ENCODE data around the gene EIF3D. TPM values are rescaled to one million over a fixed set of nuclear protein-coding genes. Genes with fewer than 3 reads are reported as not detected.

The EIF3D gene
- total and polyA plus RNA-seq, 9 of the 15 experiments (the other 6 are each of a cell fraction or from before 2014, with no cell fraction given): 191 to 422 (median 279) TPM

DNA sequence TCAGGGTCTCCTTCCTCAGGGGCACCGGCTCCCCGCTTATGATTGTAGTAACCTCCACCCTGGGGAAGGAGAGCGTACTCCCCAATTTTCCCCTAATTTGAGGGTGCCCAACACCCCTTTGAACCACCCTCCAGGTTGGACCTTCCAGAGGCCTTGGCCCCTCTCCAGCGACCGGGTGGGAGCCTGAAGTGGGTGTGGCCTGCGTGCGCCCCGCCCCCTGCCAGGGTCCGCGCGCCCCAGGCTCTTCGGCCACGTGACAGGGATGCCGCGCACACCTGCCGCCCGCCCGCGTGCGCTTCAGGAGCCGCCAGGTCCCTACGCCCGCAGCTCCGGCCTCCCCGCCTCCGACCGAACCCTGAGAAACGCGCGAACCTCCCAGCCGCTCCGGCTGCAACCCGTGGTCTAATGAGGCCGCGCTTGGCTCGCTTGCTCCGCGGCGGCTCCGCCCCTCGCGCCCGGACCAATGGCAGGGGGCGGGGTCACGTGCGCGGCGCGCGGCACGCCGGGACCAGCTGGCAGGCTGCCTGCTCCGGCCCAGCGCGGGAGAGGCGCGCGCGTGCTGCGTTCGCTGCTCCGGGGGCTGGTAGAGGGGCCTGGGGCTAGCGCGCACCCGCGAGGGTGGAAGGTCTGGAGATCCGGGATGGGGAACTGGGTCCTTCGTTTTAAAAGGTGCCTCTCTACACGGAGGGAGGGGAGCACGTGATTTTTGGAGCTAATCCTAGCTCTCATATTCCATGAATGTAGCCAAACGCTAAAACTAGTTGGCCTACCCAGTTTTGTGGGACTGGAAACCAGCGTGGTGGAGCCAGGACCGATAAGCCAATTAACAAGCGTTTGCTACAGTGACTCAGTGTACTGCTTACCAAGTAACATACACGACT lies 22.1 kb downstream of the EIF3D start, which contains the start of gene FOXRED2 (continued):
- TF ChIP-seq, protein P1, sequence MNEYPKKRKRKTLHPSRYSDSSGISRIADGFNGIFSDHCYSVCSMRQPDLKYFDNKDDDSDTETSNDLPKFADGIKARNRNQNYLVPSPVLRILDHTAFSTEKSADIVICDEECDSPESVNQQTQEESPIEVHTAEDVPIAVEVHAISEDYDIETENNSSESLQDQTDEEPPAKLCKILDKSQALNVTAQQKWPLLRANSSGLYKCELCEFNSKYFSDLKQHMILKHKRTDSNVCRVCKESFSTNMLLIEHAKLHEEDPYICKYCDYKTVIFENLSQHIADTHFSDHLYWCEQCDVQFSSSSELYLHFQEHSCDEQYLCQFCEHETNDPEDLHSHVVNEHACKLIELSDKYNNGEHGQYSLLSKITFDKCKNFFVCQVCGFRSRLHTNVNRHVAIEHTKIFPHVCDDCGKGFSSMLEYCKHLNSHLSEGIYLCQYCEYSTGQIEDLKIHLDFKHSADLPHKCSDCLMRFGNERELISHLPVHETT (CRISPR knock-in tag; conservative IDR thresholded peaks at IDR 0.05 in 1 of 2, IDR thresholded peaks at IDR 0.05 in 1 of 2): peak in 1 of 2 experiments; percentile 53; a peak in 2 of 4 replicates
- TF ChIP-seq RBBP5 (IDR thresholded peaks at IDR 0.05; ENCODE audit: borderline replicate concordance, insufficient read depth, low read length, poor library complexity, severe bottlenecking): peak; percentile 11
- TF ChIP-seq NCOA6 (IDR thresholded peaks at IDR 0.05): no peak
- TF ChIP-seq, protein P2, sequence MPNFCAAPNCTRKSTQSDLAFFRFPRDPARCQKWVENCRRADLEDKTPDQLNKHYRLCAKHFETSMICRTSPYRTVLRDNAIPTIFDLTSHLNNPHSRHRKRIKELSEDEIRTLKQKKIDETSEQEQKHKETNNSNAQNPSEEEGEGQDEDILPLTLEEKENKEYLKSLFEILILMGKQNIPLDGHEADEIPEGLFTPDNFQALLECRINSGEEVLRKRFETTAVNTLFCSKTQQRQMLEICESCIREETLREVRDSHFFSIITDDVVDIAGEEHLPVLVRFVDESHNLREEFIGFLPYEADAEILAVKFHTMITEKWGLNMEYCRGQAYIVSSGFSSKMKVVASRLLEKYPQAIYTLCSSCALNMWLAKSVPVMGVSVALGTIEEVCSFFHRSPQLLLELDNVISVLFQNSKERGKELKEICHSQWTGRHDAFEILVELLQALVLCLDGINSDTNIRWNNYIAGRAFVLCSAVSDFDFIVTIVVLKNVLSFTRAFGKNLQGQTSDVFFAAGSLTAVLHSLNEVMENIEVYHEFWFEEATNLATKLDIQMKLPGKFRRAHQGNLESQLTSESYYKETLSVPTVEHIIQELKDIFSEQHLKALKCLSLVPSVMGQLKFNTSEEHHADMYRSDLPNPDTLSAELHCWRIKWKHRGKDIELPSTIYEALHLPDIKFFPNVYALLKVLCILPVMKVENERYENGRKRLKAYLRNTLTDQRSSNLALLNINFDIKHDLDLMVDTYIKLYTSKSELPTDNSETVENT (CRISPR knock-in tag; IDR thresholded peaks at IDR 0.05): peak; percentile 51; the same call in 1 of the 2 replicates
- TF ChIP-seq DMBX1 (CRISPR knock-in tag; IDR thresholded peaks at IDR 0.05; ENCODE audit: borderline replicate concordance): peak; percentile 68; the same call in 1 of the 2 replicates
- TF ChIP-seq, protein P3, sequence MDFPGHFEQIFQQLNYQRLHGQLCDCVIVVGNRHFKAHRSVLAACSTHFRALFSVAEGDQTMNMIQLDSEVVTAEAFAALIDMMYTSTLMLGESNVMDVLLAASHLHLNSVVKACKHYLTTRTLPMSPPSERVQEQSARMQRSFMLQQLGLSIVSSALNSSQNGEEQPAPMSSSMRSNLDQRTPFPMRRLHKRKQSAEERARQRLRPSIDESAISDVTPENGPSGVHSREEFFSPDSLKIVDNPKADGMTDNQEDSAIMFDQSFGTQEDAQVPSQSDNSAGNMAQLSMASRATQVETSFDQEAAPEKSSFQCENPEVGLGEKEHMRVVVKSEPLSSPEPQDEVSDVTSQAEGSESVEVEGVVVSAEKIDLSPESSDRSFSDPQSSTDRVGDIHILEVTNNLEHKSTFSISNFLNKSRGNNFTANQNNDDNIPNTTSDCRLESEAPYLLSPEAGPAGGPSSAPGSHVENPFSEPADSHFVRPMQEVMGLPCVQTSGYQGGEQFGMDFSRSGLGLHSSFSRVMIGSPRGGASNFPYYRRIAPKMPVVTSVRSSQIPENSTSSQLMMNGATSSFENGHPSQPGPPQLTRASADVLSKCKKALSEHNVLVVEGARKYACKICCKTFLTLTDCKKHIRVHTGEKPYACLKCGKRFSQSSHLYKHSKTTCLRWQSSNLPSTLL (IDR thresholded peaks at IDR 0.05): no peak
- TF ChIP-seq SMAD1 (IDR thresholded peaks at IDR 0.05; ENCODE audit: low read depth, low read length, partially characterized antibody): no peak
- TF ChIP-seq ZNF217 (CRISPR knock-in tag; IDR thresholded peaks at IDR 0.05): no peak
- TF ChIP-seq, protein P4, sequence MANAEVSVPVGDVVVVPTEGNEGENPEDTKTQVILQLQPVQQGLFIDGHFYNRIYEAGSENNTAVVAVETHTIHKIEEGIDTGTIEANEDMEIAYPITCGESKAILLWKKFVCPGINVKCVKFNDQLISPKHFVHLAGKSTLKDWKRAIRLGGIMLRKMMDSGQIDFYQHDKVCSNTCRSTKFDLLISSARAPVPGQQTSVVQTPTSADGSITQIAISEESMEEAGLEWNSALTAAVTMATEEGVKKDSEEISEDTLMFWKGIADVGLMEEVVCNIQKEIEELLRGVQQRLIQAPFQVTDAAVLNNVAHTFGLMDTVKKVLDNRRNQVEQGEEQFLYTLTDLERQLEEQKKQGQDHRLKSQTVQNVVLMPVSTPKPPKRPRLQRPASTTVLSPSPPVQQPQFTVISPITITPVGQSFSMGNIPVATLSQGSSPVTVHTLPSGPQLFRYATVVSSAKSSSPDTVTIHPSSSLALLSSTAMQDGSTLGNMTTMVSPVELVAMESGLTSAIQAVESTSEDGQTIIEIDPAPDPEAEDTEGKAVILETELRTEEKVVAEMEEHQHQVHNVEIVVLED (CRISPR knock-in tag; IDR thresholded peaks at IDR 0.05): peak; percentile 39; the same call in 1 of the 2 replicates
- TF ChIP-seq HNRNPL (IDR thresholded peaks at IDR 0.05; ENCODE audit: low read depth, low read length): no peak
- TF ChIP-seq YBX1 (IDR thresholded peaks at IDR 0.05): no peak
- peak; percentile 46 to 50; a peak in 3 of 4 replicates for TF ChIP-seq NONO (IDR thresholded peaks at IDR 0.05; ENCODE audit: low read depth in 2 of 2, low read length in 1 of 2)
- TF ChIP-seq CREB1 (IDR thresholded peaks at IDR 0.05): no peak
- TF ChIP-seq CREB1 (CRISPR knock-in tag; IDR thresholded peaks at IDR 0.05): peak; percentile 51; the same call in 1 of the 2 replicates
- TF ChIP-seq FOXK1 (CRISPR knock-in tag; IDR thresholded peaks at IDR 0.05; ENCODE audit: borderline replicate concordance): 0 out of 2 replicates have a peak, but pooled peaks have one; percentile 43

Measured in K562 (cell line).